WTC11 (cell line): ENCODE data around the gene NNAT.

Experiments
- AFF4 ChIP-seq: sonication (generic); formaldehyde crosslinking; IDR thresholded peaks from 2 replicates; pipeline ENCODE4 v1.8.1; 2023; ENCODE audit warnings: mild to moderate bottlenecking, missing genetic modification reagents, borderline replicate concordance
- ATF3 ChIP-seq: sonication (generic); formaldehyde crosslinking; conservative IDR thresholded peaks from 2 replicates; pipeline ENCODE4 v1.8.1; 2022; ENCODE audit warnings: mild to moderate bottlenecking, missing genetic modification reagents
- CREM ChIP-seq: sonication (generic); formaldehyde crosslinking; IDR thresholded peaks from 2 replicates; pipeline ENCODE4 v1.8.1; 2022; ENCODE audit warnings: mild to moderate bottlenecking, missing genetic modification reagents, moderate library complexity
- CTCF ChIP-seq: fragments of 200-600 bp; IDR thresholded peaks from 2 replicates; pipeline ENCODE4 v1.8.0; 2022; ENCODE audit warnings: antibody characterized with exemption
- ELF4 ChIP-seq: sonication (generic); formaldehyde crosslinking; IDR thresholded peaks from 2 replicates; pipeline ENCODE4 v1.8.1; 2022; ENCODE audit warnings: low read depth, mild to moderate bottlenecking, moderate library complexity, missing genetic modification reagents
- MAX ChIP-seq: sonication (generic); formaldehyde crosslinking; IDR thresholded peaks from 2 replicates; pipeline ENCODE4 v1.8.0; 2022; ENCODE audit warnings: mild to moderate bottlenecking, missing genetic modification reagents

GRCh38 chr20:37490663-37491350, 30.2 kb upstream of the NNAT start:
- TF ChIP-seq ATF3 (no peak), MAX (CRISPR knock-in tag) (no peak), CTCF (no peak), CREM (CRISPR knock-in tag) (no peak), ELF4 (CRISPR knock-in tag) (no peak), AFF4 (no peak)
